DOHH2 (cell line): ENCODE results near the gene PLEKHG2.

Experiments used
- EZH2phosphoT487 ChIP-seq: fragments of 200-600 bp; sonication (generic); IDR thresholded peaks from 2 replicates; pipeline ENCODE4 v1.6.1; 2017; ENCODE audit warnings: borderline replicate concordance, mild to moderate bottlenecking, antibody characterized with exemption, low read length, moderate library complexity, mixed read lengths
- TF ChIP-seq, protein P1 (sequence below): fragments of 200-600 bp; sonication (generic); IDR thresholded peaks from one replicate; pipeline ENCODE4 v1.5.1; 2014; ENCODE audit warnings: antibody characterized with exemption, mild to moderate bottlenecking, low read depth, low read length; ENCODE audit not compliant: poor library complexity, severe bottlenecking

GRCh38 chr19:39432677-39433025 is 20.2 kb downstream of the PLEKHG2 start:
- TF ChIP-seq, protein P1, sequence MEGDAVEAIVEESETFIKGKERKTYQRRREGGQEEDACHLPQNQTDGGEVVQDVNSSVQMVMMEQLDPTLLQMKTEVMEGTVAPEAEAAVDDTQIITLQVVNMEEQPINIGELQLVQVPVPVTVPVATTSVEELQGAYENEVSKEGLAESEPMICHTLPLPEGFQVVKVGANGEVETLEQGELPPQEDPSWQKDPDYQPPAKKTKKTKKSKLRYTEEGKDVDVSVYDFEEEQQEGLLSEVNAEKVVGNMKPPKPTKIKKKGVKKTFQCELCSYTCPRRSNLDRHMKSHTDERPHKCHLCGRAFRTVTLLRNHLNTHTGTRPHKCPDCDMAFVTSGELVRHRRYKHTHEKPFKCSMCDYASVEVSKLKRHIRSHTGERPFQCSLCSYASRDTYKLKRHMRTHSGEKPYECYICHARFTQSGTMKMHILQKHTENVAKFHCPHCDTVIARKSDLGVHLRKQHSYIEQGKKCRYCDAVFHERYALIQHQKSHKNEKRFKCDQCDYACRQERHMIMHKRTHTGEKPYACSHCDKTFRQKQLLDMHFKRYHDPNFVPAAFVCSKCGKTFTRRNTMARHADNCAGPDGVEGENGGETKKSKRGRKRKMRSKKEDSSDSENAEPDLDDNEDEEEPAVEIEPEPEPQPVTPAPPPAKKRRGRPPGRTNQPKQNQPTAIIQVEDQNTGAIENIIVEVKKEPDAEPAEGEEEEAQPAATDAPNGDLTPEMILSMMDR = no peak
- no peak for TF ChIP-seq EZH2phosphoT487
